H9 (cell line): ENCODE data around the gene GLOD4. TPM values are rescaled to one million over a fixed set of nuclear protein-coding genes. Genes with fewer than 3 reads are reported as not detected.

Experiments used
- DNase-seq: peaks from one replicate; pipeline ENCODE4 v3.0.0-alpha.2; 2017
- H2AFZ ChIP-seq: one replicate; pipeline ENCODE4 v1.6.1; 2013; ENCODE audit warnings: mild to moderate bottlenecking, low read length, control low read depth, moderate library complexity
- H2AK5ac ChIP-seq: 2 replicates; pipeline ENCODE4 v1.6.1; 2013; ENCODE audit warnings: low read length, control low read depth, mixed read lengths; ENCODE audit not compliant: insufficient read length
- H2BK120ac ChIP-seq: one replicate; pipeline ENCODE4 v1.6.1; 2013; ENCODE audit warnings: low read depth, mild to moderate bottlenecking, low read length, control low read depth, inconsistent platforms; ENCODE audit not compliant: poor library complexity, severe bottlenecking
- H2BK12ac ChIP-seq: 2 replicates; pipeline ENCODE4 v1.6.1; 2013; ENCODE audit warnings: low read length, control low read depth, mixed read lengths, low read depth; ENCODE audit not compliant: insufficient read length
- H2BK15ac ChIP-seq: 2 replicates; pipeline ENCODE4 v1.6.1; 2013; ENCODE audit warnings: low read depth, low read length, control low read depth
- H2BK20ac ChIP-seq: one replicate; pipeline ENCODE4 v1.6.1; 2013; ENCODE audit warnings: low read depth, mild to moderate bottlenecking, low read length, control low read depth, inconsistent platforms; ENCODE audit not compliant: poor library complexity, severe bottlenecking
- H2BK5ac ChIP-seq: 2 replicates; pipeline ENCODE4 v1.6.1; 2013; ENCODE audit warnings: low read length, control low read depth, mixed read lengths; ENCODE audit not compliant: insufficient read length
- H3K14ac ChIP-seq: 2 replicates; pipeline ENCODE4 v1.6.1; 2013; ENCODE audit warnings: low read length, control low read depth; ENCODE audit not compliant: insufficient read depth
- H3K18ac ChIP-seq: 2 replicates; pipeline ENCODE4 v1.6.1; 2013; ENCODE audit warnings: low read depth, mild to moderate bottlenecking, mixed read lengths, low read length, control low read depth; ENCODE audit not compliant: insufficient read length
- H3K23ac ChIP-seq: 2 replicates; pipeline ENCODE4 v1.6.1; 2013; ENCODE audit warnings: low read length, control low read depth, mixed read lengths, low read depth; ENCODE audit not compliant: insufficient read length
- H3K23me2 ChIP-seq: 2 replicates; pipeline ENCODE4 v1.6.1; 2013; ENCODE audit warnings: low read depth, mild to moderate bottlenecking, mixed read lengths, low read length, control low read depth; ENCODE audit not compliant: insufficient read length, poor library complexity, severe bottlenecking
- H3K27ac ChIP-seq: 2 replicates; pipeline ENCODE4 v1.5.1; 2013; ENCODE audit warnings: low read length, control low read depth, mixed read lengths, low read depth; ENCODE audit not compliant: insufficient read length
- H3K27me3 ChIP-seq: 2 replicates; pipeline ENCODE4 v1.6.1; 2013; ENCODE audit warnings: low read length, control low read depth, inconsistent platforms; ENCODE audit not compliant: insufficient read depth
- H3K4ac ChIP-seq: 2 replicates; pipeline ENCODE4 v1.6.1; 2013; ENCODE audit warnings: low read depth, mild to moderate bottlenecking, control low read depth, inconsistent platforms, low read length, moderate library complexity
- H3K4me1 ChIP-seq: 2 replicates; pipeline ENCODE4 v1.6.1; 2013; ENCODE audit warnings: low read length, control low read depth, inconsistent platforms; ENCODE audit not compliant: insufficient read depth
- H3K4me2 ChIP-seq: 2 replicates; pipeline ENCODE4 v1.6.1; 2013; ENCODE audit warnings: low read length, control low read depth, mixed read lengths; ENCODE audit not compliant: insufficient read length, insufficient read depth
- H3K56ac ChIP-seq: 2 replicates; pipeline ENCODE4 v1.6.1; 2013; ENCODE audit warnings: low read depth, mild to moderate bottlenecking, mixed read lengths, low read length, control low read depth; ENCODE audit not compliant: insufficient read length
- H3K79me1 ChIP-seq: 2 replicates; pipeline ENCODE4 v1.6.1; 2013; ENCODE audit warnings: low read depth, mild to moderate bottlenecking, moderate library complexity, low read length, control low read depth, inconsistent platforms; ENCODE audit not compliant: insufficient read depth, poor library complexity, severe bottlenecking
- H3K79me2 ChIP-seq: 2 replicates; pipeline ENCODE4 v1.6.1; 2013; ENCODE audit warnings: low read length, control low read depth, inconsistent platforms; ENCODE audit not compliant: insufficient read depth
- H3K9ac ChIP-seq: 2 replicates; pipeline ENCODE4 v1.6.1; 2013; ENCODE audit warnings: low read length, control low read depth, mixed read lengths; ENCODE audit not compliant: insufficient read length; ENCODE audit errors: extremely low read depth
- H3K9me3 ChIP-seq: one replicate; pipeline ENCODE4 v1.6.1; 2013; ENCODE audit warnings: low read depth, low read length, inconsistent platforms; ENCODE audit not compliant: control insufficient read depth
- H3T11ph ChIP-seq: one replicate; pipeline ENCODE4 v1.6.1; 2013; ENCODE audit warnings: mild to moderate bottlenecking, low read length, control low read depth, inconsistent platforms
- H4K20me1 ChIP-seq: one replicate; pipeline ENCODE4 v1.6.1; 2013; ENCODE audit not compliant: control insufficient read depth, insufficient read length, insufficient read depth
- H4K5ac ChIP-seq: 2 replicates; pipeline ENCODE4 v1.6.1; 2013; ENCODE audit warnings: low read depth, mild to moderate bottlenecking, mixed read lengths, low read length, control low read depth; ENCODE audit not compliant: insufficient read length
- H4K8ac ChIP-seq: replicated peaks from 2 replicates; pipeline ENCODE4 v1.6.1; 2013; ENCODE audit warnings: low read length, control low read depth, mixed read lengths, low read depth; ENCODE audit not compliant: insufficient read length
- H4K91ac ChIP-seq: 2 replicates; pipeline ENCODE4 v1.6.1; 2013; ENCODE audit warnings: low read depth, mild to moderate bottlenecking, moderate library complexity, mixed read lengths, low read length, control low read depth; ENCODE audit not compliant: insufficient read length
- H3K27ac Mint-ChIP-seq, 3 experiments: 2 replicates in 2 of 3; 3 replicates in 1 of 3; pipeline ENCODE4 v1.8.0; 2020 to 2021; ENCODE audit warnings: mixed read lengths in 3 of 3, mild to moderate bottlenecking in 1 of 3, moderate library complexity in 1 of 3
- H3K27me3 Mint-ChIP-seq: 2 replicates; pipeline ENCODE4 v1.8.0; 2021; ENCODE audit warnings: low read depth, mild to moderate bottlenecking, moderate library complexity, mixed read lengths
- H3K36me3 Mint-ChIP-seq, 3 experiments: 2 replicates in 2 of 3; 3 replicates in 1 of 3; pipeline ENCODE4 v1.8.0; 2020 to 2021; ENCODE audit warnings: low read depth in 3 of 3, mixed read lengths in 3 of 3; ENCODE audit not compliant: insufficient read depth in 1 of 3
- H3K4me1 Mint-ChIP-seq, 2 experiments: 2 replicates each; pipeline ENCODE4 v1.8.0; 2020; ENCODE audit warnings: mixed read lengths in 2 of 2
- H3K4me3 Mint-ChIP-seq, 2 experiments: 2 replicates in 1 of 2; 3 replicates in 1 of 2; pipeline ENCODE4 v1.8.0; 2020 to 2021; ENCODE audit warnings: mild to moderate bottlenecking in 2 of 2, mixed read lengths in 2 of 2, moderate library complexity in 1 of 2
- H3K9me3 Mint-ChIP-seq, 2 experiments: 2 replicates in 1 of 2; 3 replicates in 1 of 2; pipeline ENCODE4 v1.8.0; 2020; ENCODE audit warnings: mild to moderate bottlenecking in 2 of 2, mixed read lengths in 2 of 2, moderate library complexity in 1 of 2
- WGBS: extraction: QIAGEN DNeasy Blood & Tissue Kit; methylation state at CpG from one replicate; pipeline ENCODE4 v1.1.7; 2013; ENCODE audit warnings: missing lambda C conversion rate, low lambda C conversion rate, mixed read lengths; ENCODE audit not compliant: insufficient read length; ENCODE audit errors: extremely low coverage; 5-methylcytosine and 5-hydroxymethylcytosine counted together
- total RNA-seq: library from RNA; stranded (reverse); gene quantifications from 2 replicates; pipeline ENCODE4 v1.2.1, GENCODE V29; 2021
- TF ChIP-seq, protein P1 (sequence below): fragments of 200-600 bp; sonication (generic); conservative IDR thresholded peaks from 3 replicates; pipeline ENCODE4 v1.8.0; 2021; ENCODE audit warnings: antibody characterized with exemption, mild to moderate bottlenecking

GLOD4 gene
- total RNA-seq, 1 experiment from 2014 or later: 106 TPM

DNA sequence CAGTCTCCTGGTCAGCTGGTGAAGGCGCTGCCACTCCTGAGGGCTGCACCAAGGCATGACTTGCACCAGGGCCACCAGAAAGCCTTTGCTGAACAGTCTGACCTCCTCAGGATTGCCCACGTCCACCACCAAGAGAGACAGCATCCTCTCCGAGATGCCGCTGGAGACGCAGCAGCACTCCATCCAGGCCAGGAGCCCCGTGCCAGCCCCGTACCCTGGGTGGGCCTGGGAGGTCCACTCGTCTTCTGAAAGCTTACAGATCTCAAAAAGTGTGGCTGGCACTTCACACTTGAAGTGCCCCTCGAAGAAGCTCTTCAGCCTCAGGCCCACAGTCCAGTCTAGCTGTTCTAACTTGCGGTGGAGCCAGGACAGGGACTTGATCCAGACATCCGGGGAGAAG, 36.7 kb downstream of the GLOD4 start:
- Histone ChIP-seq H3K18ac (no peak overlapping the region), H4K91ac (no peak overlapping the region), H2BK5ac (no peak overlapping the region), H3K4me2 (no peak overlapping the region), H2BK20ac (no peak overlapping the region), H3K14ac (no peak overlapping the region), H2AFZ (no peak overlapping the region), H2BK120ac (no peak overlapping the region), H3K27me3 (no peaks in the 10 kb centered on the region), H4K8ac (no peak overlapping the region), H3K79me2 (peaks cover 2% of the 10 kb centered on the region; the same call in 1 of the 2 replicates), H3K9ac (no peak overlapping the region), H3K9me3 (no peaks in the 10 kb centered on the region), H4K20me1 (peaks cover 6% of the 10 kb centered on the region), H3K23ac (no peak overlapping the region), H2BK12ac (no peak overlapping the region), H4K5ac (no peak overlapping the region), H3T11ph (no peak overlapping the region), H3K4ac (no peak overlapping the region), H2BK15ac (no peak overlapping the region), H3K79me1 (peaks cover 2% of the 10 kb centered on the region), H3K4me1 (no peaks in the 10 kb centered on the region), H3K56ac (no peak overlapping the region), H2AK5ac (no peak overlapping the region), H3K23me2 (no peaks in the 10 kb centered on the region), H3K27ac (no peak overlapping the region)
- H3K4me1 Mint-ChIP-seq: peaks cover under 1 to 4% of the 10 kb centered on the region in 2 experiments
- WGBS: no CpG with 5 or more reads among the region's 11 CpGs
- peaks cover 66 to 97% (median 95%) of the 10 kb centered on the region in 3 experiments for H3K36me3 Mint-ChIP-seq
- no peak for DNase-seq
- TF ChIP-seq, protein P1, sequence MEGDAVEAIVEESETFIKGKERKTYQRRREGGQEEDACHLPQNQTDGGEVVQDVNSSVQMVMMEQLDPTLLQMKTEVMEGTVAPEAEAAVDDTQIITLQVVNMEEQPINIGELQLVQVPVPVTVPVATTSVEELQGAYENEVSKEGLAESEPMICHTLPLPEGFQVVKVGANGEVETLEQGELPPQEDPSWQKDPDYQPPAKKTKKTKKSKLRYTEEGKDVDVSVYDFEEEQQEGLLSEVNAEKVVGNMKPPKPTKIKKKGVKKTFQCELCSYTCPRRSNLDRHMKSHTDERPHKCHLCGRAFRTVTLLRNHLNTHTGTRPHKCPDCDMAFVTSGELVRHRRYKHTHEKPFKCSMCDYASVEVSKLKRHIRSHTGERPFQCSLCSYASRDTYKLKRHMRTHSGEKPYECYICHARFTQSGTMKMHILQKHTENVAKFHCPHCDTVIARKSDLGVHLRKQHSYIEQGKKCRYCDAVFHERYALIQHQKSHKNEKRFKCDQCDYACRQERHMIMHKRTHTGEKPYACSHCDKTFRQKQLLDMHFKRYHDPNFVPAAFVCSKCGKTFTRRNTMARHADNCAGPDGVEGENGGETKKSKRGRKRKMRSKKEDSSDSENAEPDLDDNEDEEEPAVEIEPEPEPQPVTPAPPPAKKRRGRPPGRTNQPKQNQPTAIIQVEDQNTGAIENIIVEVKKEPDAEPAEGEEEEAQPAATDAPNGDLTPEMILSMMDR: no peak
- H3K27ac Mint-ChIP-seq: no peak overlapping the region; a peak in 1 of 7 replicates
- no peak overlapping the region for H3K4me3 Mint-ChIP-seq
- H3K9me3 Mint-ChIP-seq: peaks cover 15 to 21% of the 10 kb centered on the region in 2 experiments
- H3K27me3 Mint-ChIP-seq: no peaks in the 10 kb centered on the region
